Stimulated activated memory B cell treated with anti-CD40 and anti-IgM and Interleukin-4, amounts not matched to agents 10 μg/mL and 1 μg/mL and 100 μg/mL, for 72 hours (primary cell): ENCODE results near the gene SLC5A3.
A peak's percentile ranks its signal among the peaks of the same experiment; 100 is the strongest.

Experiments
- ATAC-seq: fragments of 150-1000 bp; cut with Tn5 transposase; 2 replicates; pipeline ENCODE4 v1.10.0; 2021
- H3K27ac Mint-ChIP-seq: one replicate; pipeline ENCODE4 v1.8.0; 2022; ENCODE audit warnings: mild to moderate bottlenecking, mixed read lengths
- H3K27me3 Mint-ChIP-seq: one replicate; pipeline ENCODE4 v1.8.0; 2022; ENCODE audit warnings: mixed read lengths
- H3K36me3 Mint-ChIP-seq: one replicate; pipeline ENCODE4 v1.8.0; 2022; ENCODE audit warnings: mixed read lengths
- H3K4me1 Mint-ChIP-seq: one replicate; pipeline ENCODE4 v1.8.0; 2022; ENCODE audit warnings: mixed read lengths
- H3K4me3 Mint-ChIP-seq: one replicate; pipeline ENCODE4 v1.8.0; 2022; ENCODE audit warnings: mild to moderate bottlenecking, moderate library complexity, mixed read lengths
- H3K9me3 Mint-ChIP-seq: one replicate; pipeline ENCODE4 v1.8.0; 2022; ENCODE audit warnings: mixed read lengths

SLC5A3 gene

DNA sequence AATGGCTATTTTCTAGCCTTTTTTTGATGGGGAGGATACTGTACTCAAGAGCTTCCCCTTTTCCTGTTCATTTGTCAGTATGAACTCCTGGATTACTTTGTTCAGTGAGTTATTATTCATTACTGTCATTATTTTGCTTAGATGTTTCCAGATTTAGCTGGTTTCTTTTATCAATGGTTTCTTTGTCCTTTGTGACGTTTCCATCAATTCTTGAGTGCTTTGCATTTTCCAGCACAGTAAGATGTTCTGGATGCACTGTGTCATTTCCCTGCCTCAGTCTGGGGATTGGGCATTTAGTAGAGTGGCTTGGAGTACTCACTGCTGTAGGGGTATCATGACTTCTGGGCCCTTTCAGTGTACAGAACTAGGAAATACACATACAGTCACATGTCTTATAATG is 34.2 kb downstream of the SLC5A3 start:
- Mint-ChIP-seq H3K4me3 (no peak overlapping the region), H3K27ac (no peak overlapping the region), H3K4me1 (peaks cover 50% of the 10 kb centered on the region), H3K27me3 (no peaks in the 10 kb centered on the region), H3K9me3 (no peaks in the 10 kb centered on the region), H3K36me3 (peaks cover 50% of the 10 kb centered on the region)
- no peak for ATAC-seq

DNA sequence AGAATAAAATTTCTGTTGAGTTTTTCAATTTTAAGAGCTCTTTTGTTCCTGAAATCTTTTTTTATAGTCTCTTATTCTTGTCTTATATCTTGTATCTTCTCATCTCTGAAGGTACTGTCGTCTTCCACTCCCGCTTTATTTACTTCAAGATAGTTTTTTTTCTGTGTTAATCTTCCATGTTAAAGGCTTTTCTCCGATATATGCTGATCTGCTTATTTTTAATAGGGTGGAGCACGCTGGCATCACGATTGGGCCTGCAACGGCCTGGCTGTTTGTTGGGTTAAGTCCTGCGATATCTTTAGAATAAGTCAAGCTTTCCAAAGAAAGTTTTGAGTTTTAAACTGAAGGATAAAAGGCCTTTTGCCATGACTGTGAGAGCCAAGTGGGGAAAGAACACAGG is 35.7 kb downstream of the SLC5A3 start:
- Mint-ChIP-seq H3K4me1 (peaks cover 52% of the 10 kb centered on the region), H3K4me3 (no peak overlapping the region), H3K27ac (no peak overlapping the region), H3K27me3 (no peaks in the 10 kb centered on the region), H3K36me3 (peaks cover 49% of the 10 kb centered on the region), H3K9me3 (no peaks in the 10 kb centered on the region)
- ATAC-seq: no peak

DNA sequence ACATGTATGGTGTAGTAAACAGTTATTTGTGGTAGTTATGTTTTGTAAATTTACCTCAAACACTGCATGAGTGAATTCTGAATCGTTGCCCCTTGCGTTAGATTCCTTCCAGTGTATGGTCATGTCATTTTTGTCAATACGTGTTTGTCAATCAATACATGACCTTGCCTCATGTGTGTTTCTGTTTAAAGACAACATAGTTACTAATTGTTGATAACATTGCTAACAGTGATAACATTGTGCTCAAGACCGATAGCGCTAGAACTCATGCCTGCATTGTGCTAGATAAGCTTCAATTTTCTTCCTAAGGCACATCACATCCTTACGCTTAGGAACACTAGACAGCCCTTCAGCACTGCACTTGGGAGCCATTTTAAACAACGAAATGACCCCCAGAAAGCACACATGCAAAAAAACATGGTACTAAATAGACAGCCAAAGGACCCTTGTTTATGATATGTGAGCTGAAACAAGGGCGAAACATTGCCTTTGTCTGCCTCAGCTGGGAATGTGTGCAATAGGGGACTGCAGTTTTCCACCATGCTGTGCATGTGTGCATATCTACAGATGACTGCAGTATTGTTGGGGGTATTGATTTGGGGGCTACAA is 37.3 kb downstream of the SLC5A3 start:
- Mint-ChIP-seq H3K9me3 (no peaks in the 10 kb centered on the region), H3K36me3 (peaks cover 51% of the 10 kb centered on the region)

DNA sequence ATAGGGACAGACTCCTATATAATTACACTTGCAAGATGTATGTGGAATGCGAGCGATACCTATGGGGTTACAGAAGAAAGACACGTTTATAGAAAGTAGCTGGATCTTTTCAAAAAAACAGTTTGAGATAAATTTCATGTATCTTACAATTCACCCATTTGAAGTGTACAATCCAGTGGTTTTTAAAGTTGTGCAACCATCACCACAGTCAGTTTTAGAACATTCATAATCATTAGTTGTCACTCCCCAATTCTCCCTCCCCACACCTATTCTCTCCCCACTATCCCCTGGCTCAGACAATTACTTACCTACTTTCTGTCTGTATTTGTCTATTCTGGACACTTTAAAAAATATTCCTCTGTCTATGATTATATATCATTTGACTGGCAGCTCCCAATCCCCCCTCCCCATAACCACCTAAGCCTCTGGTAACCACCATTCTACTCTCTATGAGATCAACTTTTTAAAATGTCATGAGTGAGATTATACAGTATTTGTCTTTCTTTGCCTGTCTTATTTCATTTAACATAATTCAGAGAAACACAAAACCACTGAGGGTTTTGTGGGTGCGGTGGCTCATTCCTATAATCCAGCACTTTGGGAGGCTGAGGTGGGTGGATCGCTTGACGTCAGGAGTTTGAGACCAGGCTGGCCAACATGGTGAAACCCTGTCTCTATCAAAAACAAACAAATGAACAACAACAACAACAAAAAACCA is 39.1 kb downstream of the SLC5A3 start:
- Mint-ChIP-seq H3K27ac (no peak overlapping the region), H3K9me3 (no peaks in the 10 kb centered on the region), H3K27me3 (no peaks in the 10 kb centered on the region), H3K4me3 (no peak overlapping the region), H3K36me3 (peaks cover 55% of the 10 kb centered on the region), H3K4me1 (peaks cover 65% of the 10 kb centered on the region)
- ATAC-seq: no peak

More for the DNA sequence above, 37.3 kb downstream of the SLC5A3 start:
- ATAC-seq: no peak
- peaks cover 54% of the 10 kb centered on the region for H3K4me1 Mint-ChIP-seq
- no peak overlapping the region for H3K4me3 Mint-ChIP-seq
- no peaks in the 10 kb centered on the region for H3K27me3 Mint-ChIP-seq
- H3K27ac Mint-ChIP-seq: no peak overlapping the region

DNA sequence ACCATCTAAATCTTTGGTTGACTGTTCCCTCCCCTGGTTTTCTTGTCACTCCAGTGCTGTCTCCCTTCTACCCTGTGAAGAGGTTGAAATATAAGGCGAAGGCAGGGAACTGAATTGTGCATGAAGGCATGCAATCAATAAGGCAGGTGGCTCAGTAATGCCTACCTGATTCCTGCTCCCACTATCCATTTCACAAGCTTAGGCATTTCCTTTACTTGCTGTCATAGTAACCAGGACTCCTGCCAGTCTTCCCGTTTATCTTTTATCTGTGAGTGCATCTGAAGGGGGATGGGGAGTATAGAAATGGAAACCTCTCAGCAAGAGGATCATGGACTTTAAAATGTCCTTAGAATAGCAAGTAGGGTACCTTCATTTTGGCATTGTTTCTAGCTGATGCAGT is 40.5 kb downstream of the SLC5A3 start:
- Mint-ChIP-seq H3K36me3 (peaks cover 56% of the 10 kb centered on the region), H3K4me3 (no peak overlapping the region), H3K9me3 (no peaks in the 10 kb centered on the region), H3K27ac (peak overlapping the region; percentile 10), H3K27me3 (no peaks in the 10 kb centered on the region), H3K4me1 (peaks cover 70% of the 10 kb centered on the region)
- ATAC-seq: no peak

DNA sequence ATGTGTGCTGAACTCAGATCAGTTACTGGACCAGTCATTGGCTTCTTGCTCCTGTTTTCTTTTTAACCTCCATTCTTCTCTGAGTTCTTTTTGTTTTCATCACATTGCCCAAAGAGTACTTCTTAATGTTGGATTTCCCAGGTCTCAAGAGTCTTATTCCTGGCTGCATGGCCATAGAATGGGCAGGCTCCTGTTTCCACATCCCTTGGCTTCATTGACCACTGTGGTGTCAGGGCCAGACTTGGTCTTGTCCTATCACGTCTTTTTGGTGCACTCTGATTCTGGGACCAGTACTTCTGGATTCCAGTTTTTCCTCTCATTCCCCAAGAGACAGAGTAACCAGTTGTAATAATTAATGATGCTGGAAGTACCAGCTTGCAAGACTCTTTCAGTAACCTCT is 41.8 kb downstream of the SLC5A3 start:
- Mint-ChIP-seq H3K27ac (no peak overlapping the region), H3K9me3 (no peaks in the 10 kb centered on the region), H3K4me3 (no peak overlapping the region), H3K4me1 (peaks cover 68% of the 10 kb centered on the region), H3K36me3 (peaks cover 47% of the 10 kb centered on the region), H3K27me3 (no peaks in the 10 kb centered on the region)
- no peak for ATAC-seq

DNA sequence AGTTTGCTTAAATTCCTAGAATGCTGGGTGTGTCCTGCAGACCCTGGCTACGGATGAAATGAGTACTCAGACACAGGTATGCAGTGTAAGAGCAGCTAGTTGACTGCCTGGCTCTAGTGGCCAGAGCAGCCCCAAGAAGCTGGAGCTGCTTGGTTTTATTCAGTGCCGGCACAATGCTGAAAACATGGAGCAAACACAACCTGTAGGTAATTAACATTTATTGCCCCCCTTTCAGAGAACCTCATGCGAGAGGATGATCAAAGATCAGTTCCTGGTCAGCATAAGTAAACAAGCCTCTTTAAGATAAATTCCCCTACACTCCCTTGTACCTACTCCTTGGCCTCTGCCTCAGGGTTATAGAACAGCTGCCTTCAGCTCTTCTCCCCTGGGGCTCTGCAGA is 43.2 kb downstream of the SLC5A3 start:
- Mint-ChIP-seq H3K27me3 (no peaks in the 10 kb centered on the region), H3K9me3 (no peaks in the 10 kb centered on the region), H3K27ac (no peak overlapping the region), H3K4me3 (no peak overlapping the region), H3K36me3 (peaks cover 50% of the 10 kb centered on the region), H3K4me1 (peaks cover 65% of the 10 kb centered on the region)
- ATAC-seq: no peak

DNA sequence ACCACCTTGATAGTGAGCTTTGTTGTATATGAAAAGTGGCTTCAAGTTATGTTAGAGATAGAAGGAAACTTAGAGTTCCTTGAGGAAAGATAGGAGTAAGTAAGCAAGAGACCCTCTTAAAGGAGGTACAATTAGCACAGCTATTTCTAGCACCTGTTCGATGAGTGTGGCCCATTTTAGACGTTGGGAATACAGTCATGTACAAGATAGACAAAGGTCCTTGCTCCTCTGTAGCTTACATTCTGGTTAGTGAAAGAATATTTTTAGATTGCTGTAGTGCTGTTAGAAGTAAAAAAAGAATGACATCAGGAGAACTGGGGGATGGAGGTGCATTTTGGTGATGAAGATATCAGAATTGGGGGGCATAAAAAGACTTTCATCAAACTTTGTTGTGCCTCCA is 47.5 kb downstream of the SLC5A3 start:
- no peak overlapping the region for H3K27ac Mint-ChIP-seq
- H3K36me3 Mint-ChIP-seq: peaks cover 48% of the 10 kb centered on the region
- no peaks in the 10 kb centered on the region for H3K9me3 Mint-ChIP-seq
- ATAC-seq: no peak
- no peaks in the 10 kb centered on the region for H3K27me3 Mint-ChIP-seq
- H3K4me3 Mint-ChIP-seq: no peak overlapping the region
- peaks cover 56% of the 10 kb centered on the region for H3K4me1 Mint-ChIP-seq

DNA sequence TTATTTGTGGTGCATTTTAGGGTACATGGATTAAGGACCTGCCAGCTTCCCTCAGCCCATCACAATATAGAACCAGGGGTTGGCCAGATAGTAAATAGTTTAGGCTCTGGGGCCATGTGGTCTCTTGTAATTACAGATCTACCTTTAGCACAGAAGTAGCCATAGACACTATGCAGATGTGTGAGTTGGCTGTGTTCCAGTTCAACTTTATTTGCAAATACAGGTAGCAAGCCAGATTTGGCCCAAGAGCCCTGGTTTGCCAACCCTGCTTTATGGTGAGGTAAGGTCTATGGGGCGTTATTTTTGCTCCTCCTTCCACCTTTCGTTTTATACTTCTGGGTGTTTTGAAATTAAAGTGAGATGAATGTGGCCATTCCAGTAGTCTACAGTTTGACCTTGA is 48.7 kb downstream of the SLC5A3 start:
- no peaks in the 10 kb centered on the region for H3K27me3 Mint-ChIP-seq
- no peak overlapping the region for H3K27ac Mint-ChIP-seq
- H3K9me3 Mint-ChIP-seq: no peaks in the 10 kb centered on the region
- H3K36me3 Mint-ChIP-seq: peaks cover 50% of the 10 kb centered on the region
- H3K4me1 Mint-ChIP-seq: peaks cover 49% of the 10 kb centered on the region
- no peak for ATAC-seq
- no peak overlapping the region for H3K4me3 Mint-ChIP-seq
